SK-N-DZ (cell line): ENCODE measurements around the gene BCL2.
"Not testable (repeated sequence)": the region's sequence is repeated elsewhere in the genome, so short reads cannot be mapped to it uniquely, and the experiment has no call there.

Experiments used
- DNase-seq: peaks from one replicate; pipeline ENCODE4 v3.0.0-alpha.2; 2015; ENCODE audit warnings: low spot score

The BCL2 gene

GRCh38 chr18:63206433-63207142, 113.0 kb downstream of the BCL2 start:
- DNase-seq, result no peak

- no peak for DNase-seq
Observed at GRCh38 chr18:63205791-63206252, 113.7 kb downstream of the BCL2 start.

GRCh38 chr18:63203497-63203896, 116.1 kb downstream of the BCL2 start:
- DNase-seq, result no peak

GRCh38 chr18:63202828-63203227, 116.7 kb downstream of the BCL2 start:
- no peak for DNase-seq

- not testable (repeated sequence) for DNase-seq
Observed at GRCh38 chr18:63201456-63201855, 118.1 kb downstream of the BCL2 start.

- DNase-seq, result no peak
Observed at GRCh38 chr18:63199743-63200241, 119.8 kb downstream of the BCL2 start.

- no peak for DNase-seq
Observed at GRCh38 chr18:63198868-63199742, 120.5 kb downstream of the BCL2 start.

- DNase-seq, result no peak
Observed at GRCh38 chr18:63198098-63198760, 121.3 kb downstream of the BCL2 start.

- DNase-seq, result no peak
Observed at GRCh38 chr18:63197246-63197869, 122.2 kb downstream of the BCL2 start.

GRCh38 chr18:63195326-63196159, 124.0 kb downstream of the BCL2 start:
- no peak for DNase-seq

GRCh38 chr18:63192885-63193349, 126.7 kb downstream of the BCL2 start:
- no peak for DNase-seq

- no peak for DNase-seq
Observed at GRCh38 chr18:63192126-63192884, 127.3 kb downstream of the BCL2 start.

- no peak for DNase-seq
Observed at GRCh38 chr18:63191413-63191812, 128.2 kb downstream of the BCL2 start.

GRCh38 chr18:63190838-63191237, 128.7 kb downstream of the BCL2 start:
- DNase-seq, result not testable (repeated sequence)

GRCh38 chr18:63189817-63190216, 129.8 kb downstream of the BCL2 start:
- DNase-seq, result no peak

GRCh38 chr18:63189041-63189440, 130.5 kb downstream of the BCL2 start:
- no peak for DNase-seq

GRCh38 chr18:63187791-63188460, 131.6 kb downstream of the BCL2 start:
- DNase-seq, result no peak

- no peak for DNase-seq
Observed at GRCh38 chr18:63187223-63187574, 132.4 kb downstream of the BCL2 start.

GRCh38 chr18:63186520-63187222, 132.9 kb downstream of the BCL2 start:
- no peak for DNase-seq
